NCI-H1092 (cell line): Measurements from ENCODE around the gene HYPK.

Source experiments
- DNase-seq: peaks from one replicate; lab custom pipeline; 2025; lab: John Stamatoyannopoulos, UW

The HYPK gene

DNA sequence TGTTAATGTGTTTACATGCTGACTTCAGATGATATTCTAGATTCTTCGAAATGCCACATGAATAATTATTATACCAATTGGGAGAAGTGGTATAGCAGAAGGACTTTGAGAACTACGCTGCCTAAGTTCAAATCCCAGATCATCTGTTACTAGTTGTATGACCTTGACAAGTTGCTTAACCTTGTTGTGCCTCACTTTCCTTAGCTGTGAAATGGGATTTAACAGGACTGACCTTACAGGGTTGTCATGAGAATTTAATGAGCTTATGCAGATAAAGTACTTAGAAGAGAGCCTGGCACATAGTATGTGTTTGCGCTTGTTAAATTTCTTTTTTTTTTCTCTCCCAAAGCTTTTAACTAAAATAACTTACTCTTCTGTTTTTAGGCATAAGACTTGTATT, 50.9 kb downstream of the HYPK start:
- no peak for DNase-seq

GRCh38 chr15:43852607-43853006, 52.2 kb downstream of the HYPK start:
- DNase-seq, result no peak
